Measurements from ENCODE around the gene SH3RF3.
A peak's percentile ranks its signal among the peaks of the same experiment; 100 is the strongest.

SH3RF3 gene

GRCh38 chr2:109120166-109120565 lies 8.8 kb upstream of the SH3RF3 start:
- DNase-seq = no peak

GRCh38 chr2:109120686-109121085 lies 8.3 kb upstream of the SH3RF3 start:
- peak in 2 of 3 experiments; percentile 54 to 67 for DNase-seq

GRCh38 chr2:109123586-109124201 lies 5.3 kb upstream of the SH3RF3 start:
- no peak for DNase-seq

- DNase-seq = peak in 2 of 3 experiments; percentile 58 to 72
Observed at GRCh38 chr2:109124982-109125592, 3.9 kb upstream of the SH3RF3 start.

GRCh38 chr2:109125593-109126500 lies 3.2 kb upstream of the SH3RF3 start:
- no peak for DNase-seq

- no peak for DNase-seq
Observed at GRCh38 chr2:109126501-109126860, 2.5 kb upstream of the SH3RF3 start.

- no peak for DNase-seq
Observed at GRCh38 chr2:109127556-109127955, 1.4 kb upstream of the SH3RF3 start.

- DNase-seq = peak; percentile 75 to 88 (median 86)
Observed at GRCh38 chr2:109128048-109128615, 873 bp upstream of the SH3RF3 start.

- DNase-seq = peak in 2 of 3 experiments; percentile 62 to 72
Observed at GRCh38 chr2:109129356-109129920, 433 bp downstream of the SH3RF3 start.

GRCh38 chr2:109129921-109130722 lies 1.1 kb downstream of the SH3RF3 start:
- DNase-seq = peak in 1 of 3 experiments; percentile 17

GRCh38 chr2:109130723-109130995 lies 1.7 kb downstream of the SH3RF3 start:
- DNase-seq = no peak

GRCh38 chr2:109131777-109132176 lies 2.8 kb downstream of the SH3RF3 start:
- no peak for DNase-seq

GRCh38 chr2:109132626-109133025 lies 3.6 kb downstream of the SH3RF3 start:
- no peak for DNase-seq

GRCh38 chr2:109133746-109134145 lies 4.7 kb downstream of the SH3RF3 start:
- no peak for DNase-seq

GRCh38 chr2:109134741-109135358 lies 5.8 kb downstream of the SH3RF3 start:
- DNase-seq = no peak

GRCh38 chr2:109135359-109136197 lies 6.6 kb downstream of the SH3RF3 start:
- peak in 2 of 3 experiments; percentile 32 to 39 for DNase-seq

GRCh38 chr2:109136542-109136941 lies 7.5 kb downstream of the SH3RF3 start:
- peak in 1 of 3 experiments; percentile 32 for DNase-seq

- no peak for DNase-seq
Observed at GRCh38 chr2:109137616-109138015, 8.6 kb downstream of the SH3RF3 start.

- no peak for DNase-seq
Observed at GRCh38 chr2:109138449-109138848, 9.4 kb downstream of the SH3RF3 start.

GRCh38 chr2:109139002-109139401 lies 10.0 kb downstream of the SH3RF3 start:
- DNase-seq = no peak

GRCh38 chr2:109139865-109140396 lies 10.9 kb downstream of the SH3RF3 start:
- no peak for DNase-seq

Data from NCI-H1417 (cell line).